BJ (cell line): Measurements from ENCODE around the gene PTPRK. TPM values are rescaled to one million over a fixed set of nuclear protein-coding genes. Genes with fewer than 3 reads are reported as not detected.
"Not testable (repeated sequence)": the region's sequence is repeated elsewhere in the genome, so short reads cannot be mapped to it uniquely, and the experiment has no call there.

ENCODE experiments used
- CTCF ChIA-PET: fragments of 350-600 bp; formaldehyde crosslinking; extraction: SDS; loops from one replicate; lab custom pipeline; 2021; ENCODE audit warnings: antibody characterized with exemption, inconsistent platforms; lab: Yijun Ruan, JAX
- POLR2A ChIA-PET: fragments of 300-600 bp; sonication (Branson Sonifier 250); formaldehyde crosslinking; extraction: SDS; loops from one replicate; lab custom pipeline; 2021; ENCODE audit warnings: antibody characterized with exemption; lab: Charles Lee
- DNase-seq: peaks from one replicate; pipeline ENCODE4 v3.0.0-alpha.2; 2011; ENCODE audit warnings: low read depth
- H3K27me3 ChIP-seq: 2 replicates; pipeline ENCODE4 v1.6.0; 2011; ENCODE audit warnings: low read length; ENCODE audit not compliant: control insufficient read depth, insufficient read depth
- H3K36me3 ChIP-seq: 2 replicates; pipeline ENCODE4 v1.5.1; 2011; ENCODE audit warnings: low read length; ENCODE audit not compliant: control insufficient read depth, insufficient read depth
- H3K4me3 ChIP-seq: 2 replicates; pipeline ENCODE4 v1.5.1; 2011; ENCODE audit warnings: low read depth, mild to moderate bottlenecking, control low read depth, low read length
- CTCF ChIP-seq: IDR thresholded peaks from 2 replicates; pipeline ENCODE4 v1.5.1; 2011; ENCODE audit warnings: low read depth, mild to moderate bottlenecking, control low read depth, inconsistent platforms, low read length, moderate library complexity; ENCODE audit not compliant: insufficient read depth
- polyA plus RNA-seq: library from polyadenylated mRNA; depleted of rRNA; stranded (reverse); fragments of >200 nt; gene quantifications from 2 replicates; pipeline ENCODE4 v1.2.3, GENCODE V29; 2011

Gene PTPRK
- polyA plus RNA-seq, 1 experiment: 18.5 TPM

DNA sequence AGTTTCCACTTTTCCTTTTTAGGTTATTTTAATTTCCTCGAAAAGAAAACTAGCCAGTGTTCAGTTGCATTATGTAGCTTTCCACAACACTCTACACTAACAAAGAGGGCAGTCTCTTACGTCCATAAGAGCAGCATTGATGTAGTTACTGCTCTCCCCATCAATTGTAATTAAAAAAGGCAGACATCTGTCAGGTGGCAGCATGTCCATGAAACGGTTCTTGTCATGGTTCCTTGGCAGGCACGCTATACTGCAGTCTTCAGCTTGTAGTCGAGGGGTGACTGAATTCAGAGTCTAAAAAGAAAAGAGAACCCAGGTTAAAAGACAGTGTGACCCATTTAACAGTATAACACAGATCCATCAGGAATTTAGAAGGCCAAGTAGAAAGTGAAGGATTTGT is 539.4 kb downstream of the PTPRK start:
- no peak for TF ChIP-seq CTCF
- DNase-seq: no peak
- ChIA-PET CTCF (interaction anchor here (1.2 kb wide), 1 partner anchor 20 kb away, joined by 3 read pairs; no protein-coding TSS in a partner anchor), POLR2A (no interaction called here)
- H3K4me3 ChIP-seq: no peak overlapping the region
- peaks cover 4% of the 10 kb centered on the region for H3K36me3 ChIP-seq
- no peaks in the 10 kb centered on the region for H3K27me3 ChIP-seq

- CTCF ChIA-PET: interaction anchor here (1.9 kb wide), 1 partner anchor 21 kb away, joined by 7 read pairs; no protein-coding TSS in a partner anchor
- DNase-seq, POLR2A ChIA-PET, H3K27me3 ChIP-seq, H3K4me3 ChIP-seq, H3K36me3 ChIP-seq: not testable (repeated sequence)
Observed at GRCh38 chr6:127978185-127978584, 542.2 kb downstream of the PTPRK start.

- ChIA-PET POLR2A (no interaction called here), CTCF (interaction anchor here (0.8 to 1.9 kb wide), 2 partner anchors 12 to 22 kb away, joined by 5 to 7 read pairs; no protein-coding TSS in a partner anchor)
- TF ChIP-seq CTCF: no peak
Observed at GRCh38 chr6:127976796-127977195, 543.6 kb downstream of the PTPRK start.

DNA sequence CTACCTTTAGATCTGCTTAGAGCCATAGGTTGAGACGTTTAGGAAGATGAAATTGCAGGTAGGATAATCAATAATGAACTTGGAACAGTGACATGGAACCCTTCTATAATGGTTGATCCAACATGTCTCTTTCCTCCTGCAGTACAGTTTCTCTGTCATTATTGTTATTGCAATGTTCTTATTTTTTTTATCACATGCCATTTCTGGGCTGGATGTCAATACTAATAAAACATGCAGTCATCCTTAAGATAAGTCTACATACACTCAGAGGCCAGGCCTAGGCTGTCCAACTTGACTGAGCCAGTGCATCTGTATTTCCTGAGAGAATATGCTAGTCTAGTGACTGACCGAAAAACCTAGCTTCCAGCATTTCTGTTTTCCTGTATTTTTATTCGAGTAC is 544.3 kb downstream of the PTPRK start:
- CTCF ChIA-PET: no interaction called here
- Histone ChIP-seq H3K27me3 (no peaks in the 10 kb centered on the region), H3K36me3 (peaks cover 4% of the 10 kb centered on the region), H3K4me3 (no peak overlapping the region)
- POLR2A ChIA-PET: no interaction called here
- TF ChIP-seq CTCF: no peak
- DNase-seq: no peak

More at GRCh38 chr6:127976796-127977195, 543.6 kb downstream of the PTPRK start:
- no peaks in the 10 kb centered on the region for H3K27me3 ChIP-seq
- H3K36me3 ChIP-seq: peaks cover 5% of the 10 kb centered on the region
- no peak for DNase-seq
- H3K4me3 ChIP-seq: no peak overlapping the region

- no peak for TF ChIP-seq CTCF
- CTCF ChIA-PET: interaction anchor here (0.9 kb wide), 1 partner anchor 52 kb away, joined by 3 read pairs; no protein-coding TSS in a partner anchor
Observed at GRCh38 chr6:127972815-127973214, 547.6 kb downstream of the PTPRK start.

DNA sequence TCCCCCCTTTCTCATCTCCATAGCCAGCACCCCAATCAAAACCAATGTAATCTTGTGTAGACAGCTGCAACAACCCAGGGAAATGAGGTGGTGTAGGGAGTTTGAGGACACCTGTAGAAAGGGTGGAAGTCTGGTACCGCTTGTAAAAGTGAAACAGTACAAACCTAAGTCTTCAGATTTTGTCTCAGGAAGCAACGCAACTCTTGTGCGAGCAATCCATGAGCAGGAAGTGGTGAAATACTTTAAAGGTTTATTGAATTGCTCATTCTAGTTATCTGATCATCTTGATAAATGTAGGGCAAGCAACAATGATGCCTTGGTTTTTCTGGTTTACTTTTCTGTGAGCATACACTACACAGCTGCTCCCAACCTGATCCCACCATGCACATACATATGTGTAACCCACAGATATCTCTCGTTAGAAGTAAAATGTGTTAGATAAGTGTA is 548.4 kb downstream of the PTPRK start:
- DNase-seq: peak; percentile 67
- peaks cover 4% of the 10 kb centered on the region for H3K36me3 ChIP-seq
- H3K4me3 ChIP-seq: no peak overlapping the region
- TF ChIP-seq CTCF: no peak
- ChIA-PET CTCF (no interaction called here), POLR2A (no interaction called here)
- no peaks in the 10 kb centered on the region for H3K27me3 ChIP-seq

More at GRCh38 chr6:127972815-127973214, 547.6 kb downstream of the PTPRK start:
- peaks cover 4% of the 10 kb centered on the region for H3K36me3 ChIP-seq
- DNase-seq: no peak
- H3K4me3 ChIP-seq: no peak overlapping the region
- H3K27me3 ChIP-seq: no peaks in the 10 kb centered on the region
- POLR2A ChIA-PET: no interaction called here
